ENCODE data around the gene CDK5RAP2.

- no peak for TF ChIP-seq POLR2A (IDR thresholded peaks at IDR 0.05)
- TF ChIP-seq CTCF (IDR thresholded peaks at IDR 0.05) = no peak
- TF ChIP-seq POLR2AphosphoS5 (IDR thresholded peaks at IDR 0.05) = no peak
Measured at GRCh38 chr9:120456218-120456617, 123.7 kb downstream of the CDK5RAP2 start.
